Measurements from ENCODE around the gene ANXA3.
"Not testable (repeated sequence)": the region's sequence is repeated elsewhere in the genome, so short reads cannot be mapped to it uniquely, and the experiment has no call there.

The ANXA3 gene

GRCh38 chr4:78571804-78572203 lies 20.2 kb downstream of the ANXA3 start:
- DNase-seq (ENCODE audit: low read depth, low spot score), result no peak

GRCh38 chr4:78578674-78579425 lies 27.3 kb downstream of the ANXA3 start:
- no peak for DNase-seq (ENCODE audit: low read depth, low spot score)

- DNase-seq (ENCODE audit: low read depth, low spot score), result no peak
Measured at GRCh38 chr4:78581618-78582017, 30.0 kb downstream of the ANXA3 start.

- DNase-seq (ENCODE audit: low read depth, low spot score), result peak; percentile 26
Measured at GRCh38 chr4:78584863-78585547, 33.4 kb downstream of the ANXA3 start.

- DNase-seq (ENCODE audit: low read depth, low spot score), result peak; percentile 16
Measured at GRCh38 chr4:78585633-78586032, 34.1 kb downstream of the ANXA3 start.

GRCh38 chr4:78588894-78589545 lies 37.5 kb downstream of the ANXA3 start:
- no peak for DNase-seq (ENCODE audit: low read depth, low spot score)

GRCh38 chr4:78591404-78591803 lies 39.8 kb downstream of the ANXA3 start:
- no peak for DNase-seq (ENCODE audit: low read depth, low spot score)

- DNase-seq (ENCODE audit: low read depth, low spot score), result no peak
Measured at GRCh38 chr4:78592088-78592783, 40.7 kb downstream of the ANXA3 start.

- no peak for DNase-seq (ENCODE audit: low read depth, low spot score)
Measured at GRCh38 chr4:78596111-78596742, 44.7 kb downstream of the ANXA3 start.

- not testable (repeated sequence) for DNase-seq (ENCODE audit: low read depth, low spot score)
Measured at GRCh38 chr4:78598431-78598830, 46.9 kb downstream of the ANXA3 start.

GRCh38 chr4:78599147-78599546 lies 47.6 kb downstream of the ANXA3 start:
- DNase-seq (ENCODE audit: low read depth, low spot score), result no peak

GRCh38 chr4:78599931-78600375 lies 48.4 kb downstream of the ANXA3 start:
- no peak for DNase-seq (ENCODE audit: low read depth, low spot score)

- DNase-seq (ENCODE audit: low read depth, low spot score), result no peak
Measured at GRCh38 chr4:78601013-78601412, 49.4 kb downstream of the ANXA3 start.

GRCh38 chr4:78602334-78602733 lies 50.8 kb downstream of the ANXA3 start:
- no peak for DNase-seq (ENCODE audit: low read depth, low spot score)

- DNase-seq (ENCODE audit: low read depth, low spot score), result no peak
Measured at GRCh38 chr4:78603384-78603783, 51.8 kb downstream of the ANXA3 start.

- no peak for DNase-seq (ENCODE audit: low read depth, low spot score)
Measured at GRCh38 chr4:78604988-78605387, 53.4 kb downstream of the ANXA3 start.

- no peak for DNase-seq (ENCODE audit: low read depth, low spot score)
Measured at GRCh38 chr4:78606035-78606434, 54.5 kb downstream of the ANXA3 start.

- DNase-seq (ENCODE audit: low read depth, low spot score), result no peak
Measured at GRCh38 chr4:78606530-78607095, 55.0 kb downstream of the ANXA3 start.

GRCh38 chr4:78608684-78609083 lies 57.1 kb downstream of the ANXA3 start:
- DNase-seq (ENCODE audit: low read depth, low spot score), result no peak

- no peak for DNase-seq (ENCODE audit: low read depth, low spot score)
Measured at GRCh38 chr4:78609580-78609979, 58.0 kb downstream of the ANXA3 start.

- no peak for DNase-seq (ENCODE audit: low read depth, low spot score)
Measured at GRCh38 chr4:78610546-78611214, 59.1 kb downstream of the ANXA3 start.

Measured in astrocyte of the hippocampus (primary cell).